Measurements from ENCODE around the gene KCNH3. TPM values are rescaled to one million over a fixed set of nuclear protein-coding genes. Genes with fewer than 3 reads are reported as not detected.

The KCNH3 gene
- total and polyA plus RNA-seq, 2 of the 4 experiments (the other 2 are of a cell fraction) = 0.10 TPM; not detected in 1

DNA sequence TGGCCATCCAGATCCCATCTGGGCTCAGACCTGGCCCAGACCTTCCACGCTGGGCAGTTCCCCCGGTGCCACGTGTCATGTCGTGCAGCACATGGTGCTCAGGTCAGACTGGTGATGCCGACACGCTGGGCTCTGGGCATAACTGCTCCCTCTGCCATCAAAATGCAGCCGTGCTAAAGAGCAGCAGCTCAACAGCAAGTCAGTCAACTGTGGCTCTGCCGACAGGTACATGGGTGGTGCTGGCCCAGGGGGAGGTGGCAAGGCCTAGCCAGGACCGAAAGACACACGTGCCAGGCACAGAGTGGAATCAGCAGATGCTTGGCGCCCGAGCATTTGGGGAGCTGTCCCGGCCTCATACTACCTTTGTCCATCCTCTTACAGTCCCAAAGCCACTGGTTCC, 27.5 kb downstream of the KCNH3 start (continued):
- TF ChIP-seq CHD1 (IDR thresholded peaks at IDR 0.05; ENCODE audit: low read depth, low read length) (no peak), MXI1 (IDR thresholded peaks at IDR 0.05; ENCODE audit: borderline replicate concordance, low read depth, low read length) (no peak), RAD21 (IDR thresholded peaks at IDR 0.05; ENCODE audit: low read length) (no peak), RCOR1 (IDR thresholded peaks at IDR 0.05; ENCODE audit: insufficient replicate concordance, low read length) (no peak), POLR2A (IDR thresholded peaks at IDR 0.05; ENCODE audit: low read depth, low read length) (no peak), FOS (IDR thresholded peaks at IDR 0.05; ENCODE audit: low read depth, low read length) (no peak)

DNA sequence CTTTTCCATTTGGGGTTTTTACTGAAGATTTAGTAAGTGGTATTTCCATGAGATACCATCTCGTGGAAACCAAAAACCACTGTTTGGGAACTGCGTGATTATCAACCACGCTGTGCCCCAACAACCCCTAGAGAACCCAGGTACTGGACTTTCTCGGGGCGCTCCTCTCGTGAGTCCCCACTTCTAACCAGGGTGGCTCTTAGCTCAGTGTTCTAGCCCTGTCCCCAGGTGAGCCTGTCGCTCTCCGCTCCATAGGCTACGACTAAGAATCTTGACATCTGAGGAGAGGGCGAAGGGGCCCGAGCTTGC, 28.4 kb downstream of the KCNH3 start:
- H4K20me1 ChIP-seq (ENCODE audit: insufficient read depth, low read length) = peaks cover 5% of the 10 kb centered on the region; the same call in 1 of the 2 replicates
- peak overlapping the region; percentile 99 for H2AFZ ChIP-seq (replicated peaks; ENCODE audit: low read length, poor library complexity)
- no peak overlapping the region; the same call in 1 of the 2 replicates for H3K18ac ChIP-seq (ENCODE audit: low read depth, low read length)
- dilution Hi-C loops (cut with HindIII; ENCODE audit: low sequenced_read_pairs, unreplicated experiment) (no loop called here), intact Hi-C loops (cut with micrococcal nuclease) (no loop called here), in situ Hi-C loops (cut with MboI; ENCODE audit: low sequenced_read_pairs) (no loop called here)
- H3K4me1 ChIP-seq (ENCODE audit: control insufficient read depth, insufficient read depth, low read length) = peaks cover 2% of the 10 kb centered on the region; the same call in 1 of the 2 replicates
- H3K4ac ChIP-seq (ENCODE audit: low read depth, low read length) = peak overlapping the region; percentile 97
- H2BK120ac ChIP-seq (ENCODE audit: low read depth, low read length) = peak overlapping the region; percentile 70
- ATAC-seq (ENCODE audit: low read depth) = peak; percentile 10; the same call in 1 of the 2 replicates
- H3K4me2 ChIP-seq (ENCODE audit: low read depth, low read length) = peak overlapping the region; percentile 72
- peak overlapping the region; percentile 76 for H3K4me3 ChIP-seq (ENCODE audit: insufficient read depth, low read depth, low read length)
- H3K9ac ChIP-seq (ENCODE audit: low read depth, low read length) = peak overlapping the region; percentile 89
- H4K8ac ChIP-seq (ENCODE audit: low read depth in 2 of 2, low read length in 2 of 2) = peak overlapping the region; percentile 94 to 100
- DNase-seq = no peak
- no peak overlapping the region for H2BK20ac ChIP-seq (ENCODE audit: low read depth, low read length)
- H2BK5ac ChIP-seq (ENCODE audit: low read depth, low read length, poor library complexity, severe bottlenecking) = peak overlapping the region; percentile 94
- peak overlapping the region; percentile 91 for H4K5ac ChIP-seq (ENCODE audit: low read depth, low read length)
- H3K9me1 ChIP-seq (ENCODE audit: insufficient read depth, low read length) = 0 out of 2 replicates have a peak, but pooled peaks cover 5% of the 10 kb centered on the region
- peak overlapping the region; percentile 100 for H3K14ac ChIP-seq (replicated peaks; ENCODE audit: low read depth, low read length)
- H3K79me1 ChIP-seq (ENCODE audit: low read depth in 1 of 2, low read length in 2 of 2) = peaks cover 49 to 70% of the 10 kb centered on the region in 2 experiments
- no peak overlapping the region; the same call in 1 of the 3 replicates for H2BK15ac ChIP-seq (ENCODE audit: low read depth, low read length)
- H4K91ac ChIP-seq (ENCODE audit: insufficient read depth, low read depth, low read length) = peak overlapping the region; percentile 99
- H3K27ac ChIP-seq (ENCODE audit: insufficient read depth, low read length) = peak overlapping the region; percentile 88
- ChIA-PET CTCF (interaction anchor here (0.6 to 0.7 kb wide), 2 partner anchors 17 to 220 kb away, joined by 3 to 4 read pairs; no protein-coding TSS in a partner anchor), POLR2A (ENCODE audit: unreplicated experiment) (interaction anchor here (0.6 to 0.7 kb wide), 2 partner anchors 9 to 110 kb away, joined by 3 to 9 read pairs; no protein-coding TSS in a partner anchor)
- 10% methylated on average over 2 of the region's 11 CpGs; no CpG with 5 or more reads in 1 of the 2 experiments for WGBS, 2 experiments (ENCODE audit: extremely low coverage in 2 of 2, insufficient read length in 1 of 2)
- H3K23ac ChIP-seq (ENCODE audit: low read depth, low read length) = peak overlapping the region; percentile 96
- H2AK9ac ChIP-seq (replicated peaks; ENCODE audit: low read depth, low read length, poor library complexity) = peak overlapping the region; percentile 96
- BruUV-seq (replicated peaks) = no TSS peak
- H2AK5ac ChIP-seq (ENCODE audit: low read depth, low read length) = peak overlapping the region; percentile 96
- no peaks in the 10 kb centered on the region for H3K9me3 ChIP-seq (ENCODE audit: control insufficient read depth, insufficient read depth, low read length)
- no peaks in the 10 kb centered on the region for H3K27me3 ChIP-seq (ENCODE audit: control insufficient read depth, insufficient read depth, low read length)
- H3K56ac ChIP-seq (ENCODE audit: extremely low read depth, insufficient read depth, low read length) = peak overlapping the region; percentile 99
- H3K36me3 ChIP-seq (ENCODE audit: control insufficient read depth, insufficient read depth, low read length) = peaks cover 21% of the 10 kb centered on the region
- TF ChIP-seq, protein P1, sequence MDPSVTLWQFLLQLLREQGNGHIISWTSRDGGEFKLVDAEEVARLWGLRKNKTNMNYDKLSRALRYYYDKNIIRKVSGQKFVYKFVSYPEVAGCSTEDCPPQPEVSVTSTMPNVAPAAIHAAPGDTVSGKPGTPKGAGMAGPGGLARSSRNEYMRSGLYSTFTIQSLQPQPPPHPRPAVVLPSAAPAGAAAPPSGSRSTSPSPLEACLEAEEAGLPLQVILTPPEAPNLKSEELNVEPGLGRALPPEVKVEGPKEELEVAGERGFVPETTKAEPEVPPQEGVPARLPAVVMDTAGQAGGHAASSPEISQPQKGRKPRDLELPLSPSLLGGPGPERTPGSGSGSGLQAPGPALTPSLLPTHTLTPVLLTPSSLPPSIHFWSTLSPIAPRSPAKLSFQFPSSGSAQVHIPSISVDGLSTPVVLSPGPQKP (IDR thresholded peaks at IDR 0.05; ENCODE audit: borderline replicate concordance, low read depth, low read length) = no peak
- TF ChIP-seq RAD21 (IDR thresholded peaks at IDR 0.05; ENCODE audit: low read length) (no peak), MXI1 (IDR thresholded peaks at IDR 0.05; ENCODE audit: borderline replicate concordance, low read depth, low read length) (no peak), RCOR1 (IDR thresholded peaks at IDR 0.05; ENCODE audit: insufficient replicate concordance, low read length) (no peak), FOS (IDR thresholded peaks at IDR 0.05; ENCODE audit: low read depth, low read length) (no peak), POLR2A (IDR thresholded peaks at IDR 0.05; ENCODE audit: low read depth, low read length) (no peak), SMC3 (IDR thresholded peaks at IDR 0.05; ENCODE audit: low read depth, low read length) (no peak), NFE2L2 (IDR thresholded peaks at IDR 0.05; ENCODE audit: low read depth, low read length) (no peak), BHLHE40 (IDR thresholded peaks at IDR 0.05; ENCODE audit: low read depth, low read length) (no peak), RFX5 (IDR thresholded peaks at IDR 0.05; ENCODE audit: low read depth, low read length) (no peak)
- TF ChIP-seq, protein P2, sequence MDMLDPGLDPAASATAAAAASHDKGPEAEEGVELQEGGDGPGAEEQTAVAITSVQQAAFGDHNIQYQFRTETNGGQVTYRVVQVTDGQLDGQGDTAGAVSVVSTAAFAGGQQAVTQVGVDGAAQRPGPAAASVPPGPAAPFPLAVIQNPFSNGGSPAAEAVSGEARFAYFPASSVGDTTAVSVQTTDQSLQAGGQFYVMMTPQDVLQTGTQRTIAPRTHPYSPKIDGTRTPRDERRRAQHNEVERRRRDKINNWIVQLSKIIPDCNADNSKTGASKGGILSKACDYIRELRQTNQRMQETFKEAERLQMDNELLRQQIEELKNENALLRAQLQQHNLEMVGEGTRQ (IDR thresholded peaks at IDR 0.05; ENCODE audit: low read depth, low read length) = no peak
- TF ChIP-seq, protein P3, sequence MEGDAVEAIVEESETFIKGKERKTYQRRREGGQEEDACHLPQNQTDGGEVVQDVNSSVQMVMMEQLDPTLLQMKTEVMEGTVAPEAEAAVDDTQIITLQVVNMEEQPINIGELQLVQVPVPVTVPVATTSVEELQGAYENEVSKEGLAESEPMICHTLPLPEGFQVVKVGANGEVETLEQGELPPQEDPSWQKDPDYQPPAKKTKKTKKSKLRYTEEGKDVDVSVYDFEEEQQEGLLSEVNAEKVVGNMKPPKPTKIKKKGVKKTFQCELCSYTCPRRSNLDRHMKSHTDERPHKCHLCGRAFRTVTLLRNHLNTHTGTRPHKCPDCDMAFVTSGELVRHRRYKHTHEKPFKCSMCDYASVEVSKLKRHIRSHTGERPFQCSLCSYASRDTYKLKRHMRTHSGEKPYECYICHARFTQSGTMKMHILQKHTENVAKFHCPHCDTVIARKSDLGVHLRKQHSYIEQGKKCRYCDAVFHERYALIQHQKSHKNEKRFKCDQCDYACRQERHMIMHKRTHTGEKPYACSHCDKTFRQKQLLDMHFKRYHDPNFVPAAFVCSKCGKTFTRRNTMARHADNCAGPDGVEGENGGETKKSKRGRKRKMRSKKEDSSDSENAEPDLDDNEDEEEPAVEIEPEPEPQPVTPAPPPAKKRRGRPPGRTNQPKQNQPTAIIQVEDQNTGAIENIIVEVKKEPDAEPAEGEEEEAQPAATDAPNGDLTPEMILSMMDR (conservative IDR thresholded peaks at IDR 0.05; ENCODE audit: low read depth, low read length) = no peak
